Endothelial cell of hepatic sinusoid (primary cell): Measurements from ENCODE around the gene LRAT.
"Not testable (repeated sequence)": the region's sequence is repeated elsewhere in the genome, so short reads cannot be mapped to it uniquely, and the experiment has no call there.

Source experiments
- in situ Hi-C: cut with HindIII; loops from 2 replicates; pipeline ENCODE4 v1.10.0; 2017; ENCODE audit warnings: low sequenced_read_pairs

The LRAT gene

DNA sequence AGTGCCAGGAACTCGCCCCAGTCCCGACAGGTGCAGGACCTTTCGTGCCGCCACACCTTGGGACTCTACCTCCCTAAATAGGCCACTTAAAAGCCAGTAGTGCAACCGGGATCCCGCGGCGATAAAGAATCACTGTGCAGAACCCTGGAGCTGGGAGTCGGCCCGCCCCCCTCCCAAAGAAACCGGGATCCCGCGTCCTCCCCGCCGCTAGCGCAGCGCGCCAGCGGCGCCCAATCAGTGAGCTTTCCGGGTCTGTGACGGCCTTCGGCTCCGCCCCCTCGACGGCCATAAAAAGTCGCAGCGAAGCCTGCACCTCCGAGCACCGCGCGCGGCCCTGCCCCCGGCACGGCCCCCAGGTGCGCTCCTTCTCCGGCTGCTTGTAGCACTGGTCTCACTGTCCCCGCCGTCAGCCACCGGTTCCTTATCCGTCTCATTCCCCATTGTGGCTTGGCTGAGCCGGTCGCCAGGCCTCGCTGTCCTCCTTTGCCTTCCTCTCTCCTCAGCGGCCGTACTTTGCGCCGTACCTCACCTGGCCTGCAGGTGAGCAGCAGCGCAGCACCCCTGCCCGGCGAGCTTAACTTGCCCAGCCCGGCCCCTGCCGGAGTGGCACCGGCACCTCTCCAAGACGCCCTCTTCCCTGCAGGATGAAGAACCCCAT is at the start of gene LRAT:
Gene LRAT, plus strand, starts transcription at position 318 of the 658 bp plus-strand sequence. Its CDS starts 327 bp downstream, at position 645.
- in situ Hi-C loops: no loop called here

DNA sequence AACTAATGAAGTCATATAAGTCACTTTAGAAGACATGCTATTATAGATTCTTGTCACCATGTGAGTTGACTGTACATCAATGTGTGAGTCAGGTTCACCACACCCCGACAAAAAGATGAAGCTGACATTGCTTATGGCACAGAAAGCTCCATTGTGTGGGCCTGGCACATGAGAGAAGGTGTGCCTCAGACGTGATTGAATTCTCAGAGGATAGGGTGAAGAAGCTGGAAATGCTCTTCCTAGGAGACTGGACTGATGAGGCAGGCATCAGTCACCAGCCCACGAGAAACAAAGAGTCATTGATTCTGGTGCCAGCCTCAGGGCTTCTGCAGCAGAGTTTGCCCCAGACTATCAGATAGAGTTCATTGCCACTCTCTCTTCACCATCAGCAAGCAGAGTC is 35.9 kb upstream of the LRAT start:
- in situ Hi-C loops: no loop called here

DNA sequence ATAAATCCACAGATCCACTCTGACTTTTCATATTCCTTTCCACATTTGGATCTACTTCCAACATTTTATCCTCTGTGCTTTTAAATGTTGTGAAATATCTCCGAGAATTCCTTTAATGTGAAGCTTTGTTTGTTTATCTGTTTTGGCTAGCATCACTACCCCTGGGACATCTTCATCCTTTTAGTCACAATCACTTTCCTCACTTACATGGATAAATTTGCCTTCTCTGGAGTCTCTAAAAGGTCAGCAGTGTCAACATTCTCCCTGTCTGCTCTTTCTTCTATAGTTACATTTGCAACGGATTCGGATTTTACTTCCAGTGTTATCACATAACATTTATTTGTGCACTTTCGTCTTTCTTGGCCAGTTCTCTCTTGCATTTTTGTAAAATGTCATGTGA is 34.2 kb upstream of the LRAT start:
- in situ Hi-C loops: no loop called here

DNA sequence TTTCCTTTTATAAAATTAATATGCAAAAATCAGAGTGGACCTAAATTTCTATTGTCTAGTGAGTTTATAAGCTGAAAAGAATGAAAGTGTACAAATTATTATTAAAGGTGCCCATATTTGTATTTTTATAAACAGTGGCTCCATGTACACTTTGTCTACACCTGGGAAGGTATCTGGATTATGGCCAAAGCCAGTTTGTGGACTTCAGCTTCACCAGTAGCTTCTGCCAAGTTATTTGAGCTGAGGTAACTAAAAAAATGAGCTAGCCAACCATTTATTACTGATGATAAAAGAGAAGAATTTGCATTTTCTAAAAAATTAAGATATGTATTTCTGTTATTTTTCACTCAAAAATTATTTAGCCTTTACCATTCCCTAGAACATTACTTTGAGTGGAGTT is 32.3 kb upstream of the LRAT start:
- in situ Hi-C loops: no loop called here

DNA sequence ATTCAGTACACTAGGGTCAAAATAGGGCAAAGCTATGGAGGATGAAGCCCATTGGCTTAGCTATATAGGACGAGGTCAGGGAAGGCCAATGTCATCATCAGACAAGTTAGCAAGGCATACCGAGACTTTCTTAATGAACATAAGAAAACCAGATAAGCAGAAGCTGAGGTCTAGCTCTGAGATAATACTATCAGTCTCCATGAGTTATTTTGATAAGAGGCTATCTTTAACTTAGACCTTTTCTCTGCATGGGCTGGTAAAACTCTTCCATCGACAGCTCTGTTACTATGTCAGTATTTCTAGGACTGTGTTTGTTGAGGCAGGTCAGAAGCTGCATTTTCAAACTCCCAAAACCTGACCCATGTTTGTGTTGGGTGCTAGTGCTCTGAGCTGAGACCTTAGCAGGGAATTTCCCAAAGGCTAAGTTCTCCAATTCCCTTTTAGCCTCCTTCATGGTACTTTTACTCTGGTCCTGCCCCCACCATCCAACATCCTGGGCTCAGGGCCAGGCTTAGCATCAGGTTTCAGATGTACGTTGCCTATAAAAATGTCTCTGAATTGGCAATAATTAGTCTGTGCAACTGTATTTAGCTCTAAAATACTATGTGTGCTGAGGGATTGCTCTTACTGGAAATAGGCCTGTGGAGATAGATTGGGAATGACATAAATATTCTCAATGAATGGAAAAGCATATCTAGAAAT is 29.3 kb upstream of the LRAT start:
- in situ Hi-C loops: loop anchor here (5.0 kb wide), 1 partner anchor 102 kb away; the partner anchor contains the start of gene FGG

DNA sequence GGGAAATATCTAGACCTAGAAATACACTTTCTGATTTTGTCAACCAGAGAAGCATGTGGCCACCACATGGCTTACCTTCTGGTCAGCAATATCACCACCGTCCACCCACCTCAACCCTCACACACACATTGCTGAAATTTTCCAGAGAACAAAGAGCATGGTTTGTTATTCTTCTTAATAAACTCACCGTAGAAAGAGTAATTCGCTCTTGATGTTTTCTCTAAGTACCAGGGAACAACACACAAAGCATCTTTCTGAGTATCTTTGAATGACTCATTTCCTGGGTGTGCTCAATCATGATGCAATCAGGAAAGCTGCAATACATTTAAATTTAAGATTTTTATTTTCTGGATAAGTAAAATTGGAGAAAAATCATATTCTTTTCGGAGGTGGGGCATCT is 24.7 kb upstream of the LRAT start:
- in situ Hi-C loops: loop anchor here (5.0 kb wide), 1 partner anchor 107 kb away; the partner anchor contains the start of gene FGG

DNA sequence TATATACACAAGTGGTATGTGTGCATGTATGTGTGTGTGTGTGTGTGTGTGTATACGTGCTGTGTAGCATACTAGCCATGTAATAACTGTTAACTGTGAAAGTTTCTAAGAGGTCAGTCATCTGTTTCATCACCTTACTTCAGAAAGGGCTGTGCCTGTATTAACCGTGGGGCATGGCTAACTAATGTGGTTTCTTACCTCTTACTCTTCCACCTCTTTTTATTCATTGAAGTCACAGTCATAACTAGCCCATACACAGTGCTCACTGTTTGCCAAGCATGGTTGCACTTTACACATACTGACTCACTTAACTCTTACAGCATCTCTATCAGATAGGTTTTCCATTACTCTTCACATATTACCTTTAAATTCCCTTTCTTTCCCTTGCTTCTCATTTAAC is 23.7 kb upstream of the LRAT start:
- in situ Hi-C loops: no loop called here

DNA sequence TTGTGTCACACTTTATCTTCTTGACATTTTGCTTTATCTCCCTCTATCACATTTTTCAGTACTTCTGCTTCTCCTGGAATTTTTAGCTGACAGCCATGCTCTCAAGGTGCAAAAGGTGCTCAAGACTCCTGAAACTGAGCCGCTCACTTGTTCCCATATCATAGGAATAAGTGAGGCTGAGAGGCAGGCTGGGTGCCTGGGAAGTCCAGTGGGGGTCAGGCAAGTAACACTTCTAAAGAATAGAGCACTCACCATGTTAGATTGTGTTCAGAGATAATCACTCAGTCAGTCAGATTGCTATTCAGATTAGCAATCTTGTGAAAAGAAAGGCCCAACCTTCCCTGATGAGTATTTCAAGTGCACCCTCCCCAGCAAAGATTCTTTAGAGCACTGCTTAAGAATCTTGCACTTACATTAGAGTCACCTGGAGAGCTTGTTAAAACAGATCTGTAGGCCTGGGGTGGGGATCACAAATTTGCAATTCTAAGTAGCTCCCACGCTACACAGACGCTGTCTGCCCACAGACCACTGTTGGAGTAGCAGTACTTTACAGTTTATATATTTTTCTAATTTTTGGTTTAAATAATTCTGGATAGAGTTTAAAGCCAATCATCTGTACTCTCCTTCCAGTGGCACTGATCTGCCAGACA is 23.1 kb upstream of the LRAT start:
- in situ Hi-C loops: no loop called here

DNA sequence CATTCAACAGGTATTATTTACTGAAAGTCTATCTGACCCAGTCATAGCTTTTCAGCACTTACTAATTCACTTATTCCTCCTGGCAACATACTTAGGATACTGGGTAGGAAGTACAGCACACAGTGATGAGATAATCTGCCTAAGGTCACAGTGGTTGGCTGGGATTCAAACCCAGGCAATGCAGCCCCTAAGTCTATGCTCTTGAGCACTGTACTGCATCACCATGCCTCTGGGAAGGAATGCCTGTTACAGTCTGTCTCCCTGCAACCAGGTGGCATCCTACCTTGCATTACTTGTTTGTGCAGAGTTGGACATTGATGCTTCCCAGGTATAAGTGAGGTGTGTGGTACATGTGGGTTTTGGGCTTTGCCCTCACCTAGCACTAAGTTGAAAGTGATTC is 21.5 kb upstream of the LRAT start:
- in situ Hi-C loops: no loop called here

DNA sequence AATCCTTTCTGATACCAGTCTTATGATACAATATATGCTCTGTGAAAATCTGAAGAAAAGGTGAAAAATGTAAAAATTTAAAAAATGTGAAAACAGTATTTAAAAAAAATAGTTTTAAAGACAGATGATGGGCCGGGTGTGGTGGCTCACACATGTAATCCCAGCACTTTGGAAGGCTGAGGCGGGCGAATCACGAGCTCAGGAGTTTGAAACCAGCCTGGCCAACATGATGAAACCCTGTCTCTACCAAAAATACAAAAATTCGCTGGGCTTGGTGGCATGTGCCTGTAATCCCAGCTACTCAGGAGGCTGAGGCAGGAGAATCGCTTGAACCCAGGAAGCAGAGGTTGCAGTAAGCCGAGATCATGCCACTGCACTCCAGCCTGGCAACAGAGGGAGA is 20.2 kb upstream of the LRAT start:
- in situ Hi-C loops: not testable (repeated sequence)

DNA sequence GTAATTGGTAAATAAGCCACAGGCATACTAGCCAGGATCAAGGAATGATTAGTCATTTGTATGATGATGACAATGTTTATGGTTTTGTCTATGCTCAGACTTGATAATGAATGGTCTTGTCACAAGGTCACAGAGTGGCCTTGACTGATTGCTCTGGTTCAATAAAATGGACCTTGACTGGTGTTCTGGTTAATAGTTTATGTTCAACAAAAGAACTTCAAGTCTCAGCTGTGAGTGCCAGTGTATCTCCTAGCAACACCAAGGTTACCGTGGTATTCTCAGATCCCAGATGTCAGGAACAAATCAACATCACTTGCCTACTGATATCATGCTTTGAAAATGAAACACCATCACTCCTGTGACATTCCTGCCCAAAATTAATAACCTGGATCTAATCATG is 16.3 kb upstream of the LRAT start:
- in situ Hi-C loops: no loop called here

DNA sequence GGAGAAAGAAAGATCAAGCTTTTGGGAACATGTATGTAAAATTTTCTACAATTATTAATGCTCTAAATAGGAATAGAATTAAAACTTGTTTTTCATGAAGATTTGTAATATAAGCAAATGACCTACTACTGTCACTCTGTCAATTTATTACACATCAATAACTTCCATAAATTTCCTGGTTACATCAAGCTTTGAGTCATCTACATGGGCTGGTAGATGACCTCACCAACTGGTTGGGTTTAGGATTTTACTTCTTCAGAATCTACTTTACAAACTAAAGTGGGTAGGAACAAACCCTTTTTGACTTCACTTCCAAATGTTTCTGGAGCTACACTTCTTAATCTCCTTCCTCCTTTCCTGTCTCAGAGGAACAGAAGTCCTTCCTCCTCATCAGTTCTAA is 12.0 kb upstream of the LRAT start:
- in situ Hi-C loops: no loop called here

DNA sequence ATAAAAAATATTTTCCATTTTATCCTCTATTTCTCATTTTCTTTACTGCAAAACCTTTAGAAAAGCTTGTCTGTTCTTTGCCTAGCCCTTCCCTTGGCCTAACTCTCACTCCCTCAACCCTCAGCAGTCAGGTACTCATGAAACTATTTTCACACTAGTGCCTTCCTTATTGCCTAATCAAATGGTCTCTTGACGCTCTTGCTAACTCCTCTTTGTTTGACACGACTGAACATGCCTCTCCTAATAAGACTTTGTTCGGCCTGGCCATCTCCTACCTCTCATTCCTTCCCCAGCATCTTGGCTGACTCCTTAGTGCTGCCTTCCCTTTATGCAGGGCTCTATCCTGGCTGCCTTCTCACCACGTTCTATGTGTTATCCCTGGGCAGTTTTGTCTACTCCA is 11.1 kb upstream of the LRAT start:
- in situ Hi-C loops: no loop called here

DNA sequence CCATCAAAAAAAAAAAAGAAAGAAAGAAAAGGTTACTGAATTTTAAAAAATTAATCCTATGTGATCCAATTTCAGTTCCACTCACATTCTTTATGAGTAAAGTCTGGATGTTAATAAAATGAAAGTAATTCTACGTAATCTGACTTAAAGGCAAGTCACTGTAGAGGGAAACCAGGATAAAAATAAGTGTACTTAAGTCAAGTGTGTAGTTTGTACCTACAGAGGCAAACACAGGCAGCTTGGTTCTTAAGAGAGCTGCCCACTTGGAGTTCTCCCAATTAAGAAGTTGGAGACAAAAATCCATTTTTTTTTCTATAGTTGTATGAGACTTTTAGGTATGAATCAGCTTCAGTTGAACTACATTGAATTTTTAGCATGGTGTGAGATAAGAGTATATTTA is 7.0 kb upstream of the LRAT start:
- in situ Hi-C loops: no loop called here

DNA sequence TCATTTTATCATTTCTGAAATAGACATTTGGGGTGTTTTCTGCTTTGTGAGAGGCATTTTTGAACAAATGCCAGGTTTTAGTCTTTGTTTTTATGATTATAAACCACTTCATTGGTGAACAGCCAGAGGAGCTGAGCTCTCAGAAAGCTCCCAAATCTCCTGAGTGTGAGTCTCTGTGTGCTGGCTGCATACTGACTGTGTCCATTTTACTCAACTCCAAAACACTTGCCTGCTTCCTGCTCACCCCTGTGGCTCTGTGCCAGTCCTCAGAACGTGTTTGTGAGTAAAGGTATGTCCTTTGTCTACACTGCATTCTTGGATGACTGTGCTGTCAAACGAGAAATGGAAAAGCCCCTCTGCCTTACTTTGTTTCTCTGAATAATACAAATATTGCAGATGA is 5.4 kb upstream of the LRAT start:
- in situ Hi-C loops: no loop called here

DNA sequence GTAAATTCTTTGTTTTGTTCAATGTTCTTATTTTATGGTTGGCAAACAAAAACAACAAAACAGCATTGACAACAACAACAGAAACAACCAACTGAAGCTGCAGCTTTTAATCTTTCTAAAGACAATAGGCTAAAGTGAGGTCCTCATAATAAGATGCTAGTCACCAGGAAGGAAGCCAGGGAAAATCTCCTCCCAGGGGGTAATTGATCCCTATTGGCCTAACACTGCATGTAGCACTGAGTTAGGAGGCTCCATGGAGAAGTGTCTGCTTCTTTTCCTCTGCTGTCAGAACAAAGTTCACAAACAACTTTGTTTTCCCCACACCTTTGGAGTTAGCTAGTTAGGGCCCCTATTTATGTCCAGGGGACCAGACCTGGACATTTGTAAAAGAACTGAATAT is 4.7 kb upstream of the LRAT start:
- in situ Hi-C loops: no loop called here

DNA sequence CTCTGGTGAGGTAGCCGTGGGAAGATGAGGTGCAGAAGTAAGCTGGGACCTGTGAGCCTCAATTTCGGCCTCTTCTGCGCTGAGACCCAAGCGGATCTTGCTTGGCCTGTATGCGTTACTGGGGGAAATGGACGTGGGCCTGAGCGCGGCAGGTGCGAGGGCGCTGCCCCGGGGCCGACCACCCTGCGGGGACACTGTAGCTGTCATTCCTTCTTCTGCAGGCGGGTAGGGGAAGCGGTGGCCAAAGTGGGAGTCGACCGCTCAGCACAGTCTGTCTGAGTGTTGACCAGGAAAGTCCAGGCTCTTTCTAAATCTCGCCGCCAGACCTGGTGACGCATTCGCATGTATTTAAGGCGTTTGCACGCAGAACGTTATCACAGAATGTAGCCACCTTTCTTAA is 3.3 kb upstream of the LRAT start:
- in situ Hi-C loops: no loop called here

DNA sequence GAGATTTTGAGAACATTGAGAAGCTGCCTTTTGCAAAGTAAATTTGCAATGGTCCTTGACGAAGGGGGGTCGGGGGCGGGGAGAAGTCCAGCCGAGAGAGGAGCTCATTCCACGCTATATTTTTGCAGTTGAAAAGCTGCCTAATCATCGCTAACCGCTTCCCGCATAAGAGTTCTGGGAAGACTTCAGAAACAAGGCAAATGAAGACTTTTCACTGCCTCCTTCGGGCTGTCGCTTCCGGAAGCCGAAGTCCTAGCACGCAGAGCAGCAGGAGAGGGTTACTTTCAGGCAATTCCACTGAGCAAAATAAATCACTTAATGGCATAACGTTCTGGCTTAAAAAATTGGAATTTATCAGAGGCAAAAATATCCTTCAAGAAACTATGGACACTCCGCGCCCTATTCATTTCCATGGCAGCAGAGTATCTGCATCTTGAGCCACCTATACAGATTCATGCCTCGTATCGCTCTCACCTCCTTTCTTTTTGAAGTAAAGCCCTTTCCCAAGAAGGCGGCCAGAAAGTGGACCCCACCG is 2.6 kb upstream of the LRAT start:
- in situ Hi-C loops: no loop called here

DNA sequence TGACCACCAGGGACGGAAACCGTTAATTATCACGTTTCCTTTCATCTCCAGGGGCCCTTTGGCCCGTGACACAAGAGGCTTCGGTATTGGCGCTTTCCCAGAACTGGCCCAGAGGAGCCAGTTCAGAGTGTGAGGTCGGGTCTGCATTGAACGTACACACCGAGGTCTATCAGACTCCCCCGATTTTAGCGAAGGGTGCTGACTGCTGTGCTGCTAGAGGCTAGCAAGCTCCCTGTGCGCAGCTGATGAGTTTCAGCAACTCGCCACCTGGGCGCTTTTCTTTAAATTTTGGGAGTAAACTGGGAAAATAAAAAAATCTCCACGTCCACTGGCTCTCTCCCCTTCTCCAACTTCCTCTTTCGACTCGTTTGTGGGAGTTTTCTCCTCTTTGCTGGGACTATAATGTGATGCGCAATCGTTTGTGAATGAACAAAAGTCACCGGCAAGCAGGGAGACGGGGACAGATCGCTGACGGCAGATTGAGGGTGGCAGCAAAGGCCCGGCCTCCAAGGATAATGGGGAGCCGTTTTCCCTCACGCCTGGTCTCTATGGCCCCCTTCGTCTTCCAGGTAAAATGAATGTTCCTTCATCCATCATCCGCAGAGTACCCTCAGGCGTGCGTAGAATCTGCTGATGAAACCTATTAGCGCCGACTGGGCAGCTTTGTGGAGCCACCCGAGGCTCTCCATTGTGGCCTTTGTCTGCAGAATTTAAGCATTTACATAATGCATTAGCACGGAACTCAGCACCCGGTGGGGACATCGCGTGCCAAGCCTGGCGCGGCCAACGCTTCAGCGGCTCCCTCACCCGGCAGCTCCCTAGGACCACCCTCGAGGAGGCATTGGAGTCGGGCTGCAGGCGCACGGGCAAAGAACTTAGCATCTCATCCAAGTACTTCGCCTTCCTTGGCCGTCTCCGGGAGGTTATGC is 1.6 kb upstream of the LRAT start:
- in situ Hi-C loops: no loop called here

DNA sequence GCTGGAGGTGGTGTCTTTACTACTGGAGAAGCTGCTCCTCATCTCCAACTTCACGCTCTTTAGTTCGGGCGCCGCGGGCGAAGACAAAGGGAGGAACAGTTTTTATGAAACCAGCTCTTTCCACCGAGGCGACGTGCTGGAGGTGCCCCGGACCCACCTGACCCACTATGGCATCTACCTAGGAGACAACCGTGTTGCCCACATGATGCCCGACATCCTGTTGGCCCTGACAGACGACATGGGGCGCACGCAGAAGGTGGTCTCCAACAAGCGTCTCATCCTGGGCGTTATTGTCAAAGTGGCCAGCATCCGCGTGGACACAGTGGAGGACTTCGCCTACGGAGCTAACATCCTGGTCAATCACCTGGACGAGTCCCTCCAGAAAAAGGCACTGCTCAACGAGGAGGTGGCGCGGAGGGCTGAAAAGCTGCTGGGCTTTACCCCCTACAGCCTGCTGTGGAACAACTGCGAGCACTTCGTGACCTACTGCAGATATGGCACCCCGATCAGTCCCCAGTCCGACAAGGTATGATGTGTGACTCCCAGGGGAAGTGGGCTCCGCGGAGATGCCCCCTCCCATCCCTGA is 634 bp downstream of the LRAT start:
- in situ Hi-C loops: no loop called here
